AG04450 (cell line): Measurements from ENCODE around the gene PHF20. TPM values are rescaled to one million over a fixed set of nuclear protein-coding genes. Genes with fewer than 3 reads are reported as not detected.

Source experiments
- CTCF ChIA-PET: fragments of 300-600, 350-600 bp; formaldehyde crosslinking; extraction: SDS; loops from one replicate; lab custom pipeline; 2022; ENCODE audit warnings: antibody characterized with exemption, inconsistent platforms; lab: Charles Lee
- POLR2A ChIA-PET: fragments of 350-600 bp; formaldehyde crosslinking; extraction: SDS; loops from one replicate; lab custom pipeline; 2021; ENCODE audit warnings: antibody characterized with exemption, inconsistent platforms; lab: Yijun Ruan, JAX
- DNase-seq: peaks from one replicate; pipeline ENCODE4 v3.0.0-alpha.2; 2011; ENCODE audit warnings: low read depth, low spot score
- H3K27ac ChIP-seq: one replicate; pipeline ENCODE4 v1.5.1; 2012; ENCODE audit warnings: low read depth, low read length, control low read depth
- H3K27me3 ChIP-seq: one replicate; pipeline ENCODE4 v1.6.0; 2012; ENCODE audit warnings: low read length; ENCODE audit not compliant: control insufficient read depth, insufficient read depth
- H3K4me3 ChIP-seq: 2 replicates; pipeline ENCODE4 v1.5.1; 2011; ENCODE audit warnings: mild to moderate bottlenecking, low read depth, low read length, control low read depth
- H3K9me3 ChIP-seq: 2 replicates; pipeline ENCODE4 v1.5.1; 2012; ENCODE audit warnings: low read length; ENCODE audit not compliant: control insufficient read depth, insufficient read depth
- polyA plus RNA-seq: library from polyadenylated mRNA; depleted of rRNA; stranded (reverse); fragments of >200 nt; gene quantifications from 2 replicates; pipeline ENCODE4 v1.2.3, GENCODE V29; 2011
- TF ChIP-seq, protein P1 (sequence below): IDR thresholded peaks from 2 replicates; pipeline ENCODE4 v1.5.1; 2011; ENCODE audit warnings: low read depth, low read length, control low read depth, inconsistent platforms

Gene PHF20
- polyA plus RNA-seq, 1 experiment = 30.6 TPM

DNA sequence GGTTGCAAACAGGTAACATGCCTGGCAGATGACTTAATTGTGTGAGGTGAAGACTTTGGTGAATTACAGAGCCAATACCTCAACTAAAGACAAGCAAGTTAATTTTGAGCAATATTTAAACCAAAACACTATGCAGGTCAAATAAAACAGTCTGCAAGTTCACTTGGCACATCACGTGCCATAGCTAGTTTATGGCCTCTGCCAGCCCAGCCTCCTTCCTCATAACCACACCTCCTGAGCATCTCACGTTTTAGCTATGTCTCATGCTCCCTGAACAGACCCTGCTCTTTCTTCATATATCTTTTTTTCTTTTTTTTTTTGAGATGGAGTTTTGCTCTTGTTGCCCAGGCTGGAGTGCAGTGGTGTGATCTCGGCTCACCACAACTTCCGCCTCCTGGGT lies 192.1 kb downstream of the PHF20 start:
- POLR2A ChIA-PET = no interaction called here
- TF ChIP-seq, protein P1, sequence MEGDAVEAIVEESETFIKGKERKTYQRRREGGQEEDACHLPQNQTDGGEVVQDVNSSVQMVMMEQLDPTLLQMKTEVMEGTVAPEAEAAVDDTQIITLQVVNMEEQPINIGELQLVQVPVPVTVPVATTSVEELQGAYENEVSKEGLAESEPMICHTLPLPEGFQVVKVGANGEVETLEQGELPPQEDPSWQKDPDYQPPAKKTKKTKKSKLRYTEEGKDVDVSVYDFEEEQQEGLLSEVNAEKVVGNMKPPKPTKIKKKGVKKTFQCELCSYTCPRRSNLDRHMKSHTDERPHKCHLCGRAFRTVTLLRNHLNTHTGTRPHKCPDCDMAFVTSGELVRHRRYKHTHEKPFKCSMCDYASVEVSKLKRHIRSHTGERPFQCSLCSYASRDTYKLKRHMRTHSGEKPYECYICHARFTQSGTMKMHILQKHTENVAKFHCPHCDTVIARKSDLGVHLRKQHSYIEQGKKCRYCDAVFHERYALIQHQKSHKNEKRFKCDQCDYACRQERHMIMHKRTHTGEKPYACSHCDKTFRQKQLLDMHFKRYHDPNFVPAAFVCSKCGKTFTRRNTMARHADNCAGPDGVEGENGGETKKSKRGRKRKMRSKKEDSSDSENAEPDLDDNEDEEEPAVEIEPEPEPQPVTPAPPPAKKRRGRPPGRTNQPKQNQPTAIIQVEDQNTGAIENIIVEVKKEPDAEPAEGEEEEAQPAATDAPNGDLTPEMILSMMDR = no peak
- no peaks in the 10 kb centered on the region for H3K9me3 ChIP-seq
- CTCF ChIA-PET = interaction anchor here (1.3 to 3.4 kb wide), 2 partner anchors 10 to 29 kb away, joined by 3 to 23 read pairs; partner anchors contain the start of gene SCAND1
- peaks cover 13% of the 10 kb centered on the region for H3K27me3 ChIP-seq
- no peak overlapping the region for H3K27ac ChIP-seq
- H3K4me3 ChIP-seq = no peak overlapping the region
- DNase-seq = no peak

DNA sequence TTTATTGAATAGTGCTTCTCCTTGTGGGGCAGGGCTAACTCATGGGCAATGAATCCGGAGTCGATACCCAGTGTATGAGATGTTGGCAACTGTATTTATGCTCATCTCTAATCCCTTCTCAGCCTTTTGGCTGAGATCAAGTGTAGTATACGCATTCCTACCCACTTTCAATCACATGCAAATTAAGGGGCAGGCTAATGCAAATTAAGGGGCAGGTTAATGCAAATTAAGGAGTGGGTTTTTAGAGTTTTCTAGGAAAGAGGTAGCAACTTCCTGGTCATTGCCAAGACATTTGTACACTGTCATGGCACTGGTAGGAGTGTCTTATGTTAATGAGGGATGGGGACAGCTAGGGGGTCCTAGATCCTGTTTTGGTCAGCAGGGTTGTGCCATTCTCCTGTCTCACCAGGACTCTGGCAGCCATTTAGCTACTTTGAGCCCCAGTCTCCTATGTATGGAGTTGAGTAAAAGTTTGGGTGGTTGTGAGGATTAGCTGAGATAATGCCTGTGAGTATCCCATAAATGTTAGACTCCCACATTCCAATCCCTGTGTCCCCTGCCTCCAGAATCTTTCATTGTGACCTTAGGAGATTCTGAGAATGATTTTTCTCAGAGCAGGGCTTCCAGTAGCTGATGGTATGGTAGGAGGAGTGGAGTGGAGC lies 196.3 kb downstream of the PHF20 start, which contains the start of gene CNBD2:
Gene CNBD2, plus strand, starts transcription at position 612 of the 662 bp plus-strand sequence. CDS start 173 bp downstream, outside the sequence.
- TF ChIP-seq, protein P1 = no peak
- H3K27me3 ChIP-seq = peaks cover 8% of the 10 kb centered on the region
- no peak within 1 kb of the TSS for H3K4me3 ChIP-seq
- ChIA-PET POLR2A (no interaction called here), CTCF (interaction anchor here (1.5 to 2.8 kb wide), 2 partner anchors 14 to 24 kb away, joined by 8 to 17 read pairs; partner anchors contain the start of gene SCAND1)
- DNase-seq = no peak
- H3K27ac ChIP-seq = no peak within 1 kb of the TSS
- H3K9me3 ChIP-seq = peaks cover 2% of the 10 kb centered on the region; the same call in 1 of the 2 replicates

DNA sequence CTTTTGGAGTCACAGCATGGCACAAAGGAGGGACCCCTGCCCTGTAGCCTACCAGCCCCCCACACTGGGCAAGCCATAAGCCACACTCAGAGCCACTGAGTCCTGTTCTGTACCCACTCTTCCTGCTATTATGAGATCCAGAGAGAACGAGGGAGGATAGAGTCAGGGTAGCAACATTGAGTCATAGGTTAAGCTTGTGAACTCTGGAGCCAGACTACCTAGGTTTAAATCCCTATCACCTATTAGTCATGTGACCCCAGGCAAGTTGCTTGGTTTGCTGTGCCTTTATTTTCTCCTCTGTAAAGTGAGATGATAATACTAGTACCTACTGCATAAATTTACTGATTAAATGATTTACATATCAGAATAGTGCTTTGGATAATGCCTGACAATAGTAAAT lies 197.1 kb downstream of the PHF20 start:
- Histone ChIP-seq H3K9me3 (peaks cover 2% of the 10 kb centered on the region; the same call in 1 of the 2 replicates), H3K27ac (no peak overlapping the region), H3K27me3 (peaks cover 8% of the 10 kb centered on the region), H3K4me3 (no peak overlapping the region)
- POLR2A ChIA-PET = no interaction called here
- CTCF ChIA-PET = interaction anchor here (1.5 to 2.8 kb wide), 2 partner anchors 14 to 24 kb away, joined by 8 to 17 read pairs; partner anchors contain the start of gene SCAND1
- TF ChIP-seq, protein P1 = no peak
- DNase-seq = no peak

DNA sequence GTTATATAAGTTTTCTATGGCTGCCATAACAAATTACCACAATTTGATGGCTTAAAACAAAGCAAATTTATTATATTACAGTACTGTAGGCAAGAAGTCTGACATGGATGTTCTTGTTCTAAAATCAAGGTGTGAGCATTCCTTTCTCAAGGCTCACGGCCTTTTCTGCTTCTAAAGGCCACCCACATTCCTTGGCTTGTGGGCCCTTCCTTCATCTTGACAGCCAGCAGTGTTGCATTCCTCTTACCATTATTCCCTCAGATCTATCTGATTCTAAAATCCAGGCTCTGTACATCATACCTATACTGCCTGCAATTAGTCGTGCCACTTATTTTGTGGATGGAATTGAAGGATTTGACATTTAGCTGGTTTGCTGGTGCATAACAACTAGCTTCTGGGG lies 200.2 kb downstream of the PHF20 start:
- DNase-seq = no peak
- Histone ChIP-seq H3K27me3 (peaks cover 8% of the 10 kb centered on the region), H3K27ac (no peak overlapping the region), H3K4me3 (no peak overlapping the region), H3K9me3 (peaks cover 2% of the 10 kb centered on the region; the same call in 1 of the 2 replicates)
- ChIA-PET CTCF (no interaction called here), POLR2A (no interaction called here)
- TF ChIP-seq, protein P1 = no peak

DNA sequence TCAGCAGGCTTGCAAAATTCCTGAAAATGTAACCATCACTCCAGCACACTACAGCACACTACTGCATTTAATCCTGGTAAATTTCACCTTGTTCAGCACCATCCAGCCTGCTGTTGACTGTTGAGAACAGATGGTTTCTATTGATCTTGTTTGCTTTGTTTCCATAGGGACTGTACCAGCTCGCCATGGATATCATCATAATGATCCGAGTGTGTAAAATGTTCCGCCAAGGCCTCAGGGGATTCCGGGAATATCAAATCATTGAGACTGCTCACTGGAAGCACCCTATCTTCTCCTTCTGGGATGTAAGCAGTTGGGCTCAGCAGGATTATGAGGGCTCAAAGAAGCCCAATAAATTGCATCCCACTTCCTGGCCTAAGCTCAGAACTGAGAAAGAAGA lies 200.6 kb downstream of the PHF20 start:
- no peak for DNase-seq
- TF ChIP-seq, protein P1 = no peak

More for the DNA sequence above, 200.6 kb downstream of the PHF20 start:
- H3K27ac ChIP-seq = no peak overlapping the region
- peaks cover 2% of the 10 kb centered on the region; the same call in 1 of the 2 replicates for H3K9me3 ChIP-seq
- ChIA-PET CTCF (no interaction called here), POLR2A (no interaction called here)
- no peak overlapping the region for H3K4me3 ChIP-seq
- H3K27me3 ChIP-seq = peaks cover 8% of the 10 kb centered on the region
